Ovary (tissue), 9 donors: ENCODE measurements around the gene MYL12A. TPM values are rescaled to one million over a fixed set of nuclear protein-coding genes. Genes with fewer than 3 reads are reported as not detected.

Source experiments
- DNase-seq, 5 donors: peaks; one replicate each; pipeline ENCODE4 v3.0.0-alpha.2; 2019 to 2020
- H3K27ac ChIP-seq, 2 donors: fragments of 200-600 bp; one replicate each; pipeline versions ENCODE4 v1.5.1 to v1.8.0; 2019 to 2022
- H3K27me3 ChIP-seq: fragments of 200-600 bp; one replicate; pipeline ENCODE4 v1.8.0; 2022
- H3K36me3 ChIP-seq: fragments of 200-600 bp; sonication (generic); one replicate; pipeline ENCODE4 v1.5.1; 2019
- H3K4me1 ChIP-seq: one replicate; pipeline ENCODE4 v1.8.1; 2013; ENCODE audit warnings: mild to moderate bottlenecking, moderate library complexity; ENCODE audit not compliant: insufficient read depth
- H3K4me3 ChIP-seq: fragments of 200-600 bp; sonication (generic); one replicate; pipeline ENCODE4 v1.5.1; 2017
- H3K9me3 ChIP-seq, 2 donors: fragments of 200-600 bp in 1 of 2; sonication (generic) in 1 of 2; one replicate each; pipeline versions ENCODE4 v1.5.1 to v1.8.1; 2013 to 2019; ENCODE audit warnings: mild to moderate bottlenecking in 1 of 2, moderate library complexity in 1 of 2
- CTCF ChIP-seq, 3 donors: fragments of 450-650 bp in 2 of 3; fragments of 200-600 bp in 1 of 3; IDR thresholded peaks; one replicate each; pipeline versions ENCODE4 v1.5.1 to v1.8.0; 2016 to 2022; ENCODE audit warnings: antibody characterized with exemption in 3 of 3, mild to moderate bottlenecking in 1 of 3
- EP300 ChIP-seq: sonication (generic); formaldehyde crosslinking; IDR thresholded peaks from one replicate; pipeline ENCODE4 v1.6.1; 2017; ENCODE audit warnings: antibody characterized with exemption
- POLR2A ChIP-seq: fragments of 450-650 bp; IDR thresholded peaks from one replicate; pipeline ENCODE4 v1.6.1; 2017; ENCODE audit warnings: antibody characterized with exemption, mild to moderate bottlenecking, moderate library complexity
- WGBS, 3 donors: extraction: QIAGEN DNeasy Blood & Tissue Kit in 1 of 3; methylation state at CpG; one replicate each; pipeline versions ENCODE4 v1.1.5 to v1.1.7; 2013 to 2017; 5-methylcytosine and 5-hydroxymethylcytosine counted together
- intact Hi-C, 4 donors: fragments of 100-400 bp; cut with DNase I; formaldehyde crosslinking; loops; one replicate each; pipeline versions ENCODE4 v1.11.0 to v1.15.1; 2022 to 2023
- polyA plus RNA-seq, 2 donors: library from polyadenylated mRNA; stranded (reverse); fragments of 200-250 nt in 1 of 2; fragments of 350-450 nt in 1 of 2; fragmentation: Illumina TruSeq in 1 of 2; extraction: RNeasy Lipid Tissue Mini Kit (QIAGEN cat#74804) in 1 of 2; gene quantifications; one replicate each; pipeline ENCODE4 v1.2.3, GENCODE V29; 2013 to 2014
- total RNA-seq, 7 donors: library from RNA; depleted of rRNA in 2 of 7; stranded (reverse); fragments of >200 nt in 2 of 7; fragmentation: NEBNext Ultra II Directional in 3 of 7; extraction: Animal tissue kit (Norgen Biotek cat#: 25700) in 3 of 7; gene quantifications; one replicate each; pipeline versions ENCODE4 v1.1.0 to v1.2.4, GENCODE V29; 2016 to 2023
- donor health status: DM: no; HTN: no; CAD: no; lungs with moderate emphysema.
- donor health status: DM: no; HTN: no; CAD: no.
- donor health status: Bipolar disorder and iron deficiency.
- donor health status: DM: yes; HTN: yes; CAD: no.
- donor health status: DM: no; HTN: no; CAD: no.
- donor health status: DM: yes; HTN: yes; CAD: no.

Gene MYL12A
- total and polyA plus RNA-seq, 9 donors: 137 to 595 (median 246) TPM

GRCh38 chr18:3264362-3264761, 16.8 kb downstream of the MYL12A start:
- TF ChIP-seq CTCF (IDR thresholded peaks at IDR 0.05): no peak
- TF ChIP-seq EP300: no peak
- TF ChIP-seq POLR2A: no peak
- H3K27ac ChIP-seq: no peak overlapping the region

GRCh38 chr18:3265564-3266033, 18.0 kb downstream of the MYL12A start:
- WGBS, 3 donors: 71 to 75% (median 73%) methylated on average over 3 of the region's 3 CpGs
- no peak for TF ChIP-seq EP300
- TF ChIP-seq CTCF (IDR thresholded peaks at IDR 0.05): no peak
- TF ChIP-seq POLR2A: no peak
- Histone ChIP-seq H3K27me3 (no peaks in the 10 kb centered on the region), H3K27ac (no peak overlapping the region), H3K4me1 (peaks cover 25% of the 10 kb centered on the region), H3K36me3 (no peaks in the 10 kb centered on the region), H3K4me3 (no peak overlapping the region), H3K9me3 (no peaks in the 10 kb centered on the region)
- DNase-seq: no peak
- intact Hi-C loops: no loop called here

More at GRCh38 chr18:3264362-3264761, 16.8 kb downstream of the MYL12A start:
- H3K4me1 ChIP-seq: peaks cover 26% of the 10 kb centered on the region
- intact Hi-C loops: loop anchor here in 1 of 4 donors (5.0 kb wide), 1 partner anchor 183 kb away; no protein-coding TSS in a partner anchor
- no peaks in the 10 kb centered on the region for H3K9me3 ChIP-seq
- WGBS, 3 donors: 41 to 52% (median 42%) methylated on average over 2 of the region's 2 CpGs
- no peaks in the 10 kb centered on the region for H3K27me3 ChIP-seq
- no peak overlapping the region for H3K4me3 ChIP-seq
- no peaks in the 10 kb centered on the region for H3K36me3 ChIP-seq
- DNase-seq: no peak

DNA sequence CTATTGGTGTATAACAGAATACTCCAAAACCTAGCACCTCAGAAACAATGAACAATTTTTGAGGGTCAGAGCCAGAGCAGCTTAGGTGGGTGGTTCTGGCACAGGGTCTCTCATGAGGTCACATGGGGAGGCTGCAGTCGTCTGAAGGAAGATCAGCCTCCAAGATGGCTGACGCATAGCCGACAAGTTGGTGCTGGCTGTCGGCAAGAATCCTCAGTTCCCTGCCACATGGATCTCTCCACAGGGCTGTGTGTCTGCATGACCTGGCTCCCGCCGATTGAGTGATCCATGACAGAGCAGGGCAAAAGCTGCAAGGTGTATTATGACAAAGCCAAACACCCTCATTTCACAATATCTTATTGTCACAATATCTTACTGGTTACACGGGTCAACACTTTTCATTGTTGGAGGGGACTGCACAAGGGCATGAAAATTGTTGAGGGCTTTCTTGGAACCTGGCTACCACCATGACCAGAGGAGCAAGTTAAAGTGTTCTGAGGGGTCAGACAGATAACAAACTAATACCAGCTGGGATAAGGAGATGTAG, 18.5 kb downstream of the MYL12A start:
- Histone ChIP-seq H3K4me1 (peaks cover 22% of the 10 kb centered on the region), H3K27me3 (no peaks in the 10 kb centered on the region), H3K9me3 (no peaks in the 10 kb centered on the region), H3K36me3 (no peaks in the 10 kb centered on the region), H3K27ac (no peak overlapping the region), H3K4me3 (no peak overlapping the region)
- no peak for DNase-seq
- no peak for TF ChIP-seq CTCF (IDR thresholded peaks at IDR 0.05)
- TF ChIP-seq EP300: no peak
- no peak for TF ChIP-seq POLR2A
- WGBS, 3 donors: 57 to 62% (median 58%) methylated on average over 7 of the region's 7 CpGs
- intact Hi-C loops: no loop called here

DNA sequence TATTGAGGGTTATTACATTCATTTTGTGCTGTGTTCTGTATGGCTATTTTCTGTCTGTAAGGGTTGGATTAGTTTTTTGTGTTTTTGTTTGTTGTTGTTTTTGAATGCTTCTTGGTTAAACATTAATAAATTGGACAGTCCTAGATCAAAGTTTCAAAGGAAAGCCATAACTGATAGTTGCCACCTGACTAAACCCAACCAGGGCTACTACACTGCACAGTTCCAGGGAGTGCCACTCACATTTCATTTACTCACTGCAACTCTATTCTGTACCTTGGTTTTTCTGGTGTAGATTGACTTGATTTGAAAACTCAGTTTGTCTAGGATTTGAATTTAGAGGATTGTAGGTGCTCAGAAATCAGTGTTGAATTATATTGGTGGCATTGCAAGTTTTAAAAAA, 20.7 kb downstream of the MYL12A start:
- Histone ChIP-seq H3K4me1 (peaks cover 22% of the 10 kb centered on the region), H3K27me3 (no peaks in the 10 kb centered on the region), H3K36me3 (no peaks in the 10 kb centered on the region), H3K4me3 (no peak overlapping the region), H3K27ac (no peak overlapping the region), H3K9me3 (no peaks in the 10 kb centered on the region)
- no peak for TF ChIP-seq CTCF (IDR thresholded peaks at IDR 0.05)
- no peak for TF ChIP-seq EP300
- no peak for TF ChIP-seq POLR2A
- intact Hi-C loops: no loop called here
- no peak for DNase-seq
